GM12878 (cell line): Measurements from ENCODE around the gene FMR1. TPM values are rescaled to one million over a fixed set of nuclear protein-coding genes. Genes with fewer than 3 reads are reported as not detected.

Experiments used
- ATAC-seq: fragments of 200-7000 bp; cut with Tn5 transposase; 3 replicates; pipeline ENCODE4 v1.9.1; 2020; ENCODE audit warnings: mild to moderate bottlenecking, moderate library complexity
- BruUV-seq: library from RNA; stranded (reverse); fragments of 400-500 nt; replicated peaks from 2 replicates; lab custom pipeline; 2021; lab: Mats Ljungman, UMichigan
- CTCF ChIA-PET: fragments of 300-600 bp; sonication (Branson Sonifier 250); formaldehyde crosslinking; extraction: SDS; loops from one replicate; lab custom pipeline; 2021; ENCODE audit warnings: inconsistent platforms; lab: Yijun Ruan, JAX
- POLR2A ChIA-PET: fragments of 350-600 bp; formaldehyde crosslinking; extraction: SDS; loops from one replicate; lab custom pipeline; 2021; ENCODE audit warnings: inconsistent platforms; lab: Charles Lee
- RAD21 ChIA-PET: fragments of 300-600 bp; sonication (Branson Sonifier 250); formaldehyde crosslinking; loops from one replicate; lab custom pipeline; 2023; ENCODE audit warnings: antibody characterized with exemption; ENCODE audit not compliant: unreplicated experiment; lab: Charles Lee
- SMC1A ChIA-PET: fragments of 300-600 bp; sonication (Branson Sonifier 250); formaldehyde crosslinking; loops from one replicate; lab custom pipeline; 2023; ENCODE audit not compliant: unreplicated experiment, uncharacterized antibody; lab: Charles Lee
- DNase-seq: peaks from one replicate; pipeline ENCODE4 v3.0.0-alpha.2; 2011; ENCODE audit warnings: low read depth, low spot score
- FAIRE-seq: peaks from 3 replicates; lab custom pipeline; 2011; peaks lifted over from hg19 to GRCh38; lab: Jason Lieb, UNC
- H2AFZ ChIP-seq: 2 replicates; pipeline ENCODE4 v1.6.0; 2011; ENCODE audit warnings: low read depth, low read length, control low read depth; ENCODE audit not compliant: control insufficient read depth
- H3K27ac ChIP-seq: 2 replicates; pipeline ENCODE4 v1.5.1; 2011; ENCODE audit warnings: control low read depth; ENCODE audit not compliant: control insufficient read depth, insufficient read depth
- H3K27me3 ChIP-seq, 2 experiments: replicated peaks in 1 of 2; 2 replicates each; pipeline versions ENCODE4 v1.6.0 to v1.6.1; 2011; ENCODE audit warnings: low read length in 1 of 2; ENCODE audit not compliant: control insufficient read depth in 2 of 2, insufficient read depth in 2 of 2
- H3K36me3 ChIP-seq, 2 experiments: 2 replicates each; pipeline ENCODE4 v1.5.1; 2011; ENCODE audit warnings: low read length in 1 of 2; ENCODE audit not compliant: control insufficient read depth in 2 of 2, insufficient read depth in 2 of 2
- H3K4me1 ChIP-seq: 2 replicates; pipeline ENCODE4 v1.6.1; 2011; ENCODE audit warnings: mild to moderate bottlenecking, low read length, moderate library complexity, mixed read lengths; ENCODE audit not compliant: control insufficient read depth, insufficient read depth
- H3K4me2 ChIP-seq: 2 replicates; pipeline ENCODE4 v1.6.0; 2011; ENCODE audit warnings: control low read depth; ENCODE audit not compliant: control insufficient read depth, insufficient read depth
- H3K4me3 ChIP-seq: fragments of 200-600 bp; sonication (generic); 2 replicates; pipeline ENCODE4 v1.5.1; 2016
- H3K79me2 ChIP-seq: 2 replicates; pipeline ENCODE4 v1.6.0; 2011; ENCODE audit warnings: low read length; ENCODE audit not compliant: control insufficient read depth, insufficient read depth
- H3K9ac ChIP-seq: 2 replicates; pipeline ENCODE4 v1.8.0; 2011; ENCODE audit warnings: low read length, control low read depth, mixed read lengths; ENCODE audit not compliant: control insufficient read depth, insufficient read depth
- H3K9me3 ChIP-seq: replicated peaks from 3 replicates; pipeline ENCODE4 v1.5.1; 2011; ENCODE audit warnings: mild to moderate bottlenecking, low read length; ENCODE audit not compliant: control insufficient read depth, insufficient read depth
- H4K20me1 ChIP-seq: 2 replicates; pipeline ENCODE4 v1.6.0; 2011; ENCODE audit not compliant: control insufficient read depth, insufficient read depth
- CBX3 ChIP-seq: fragments of 200-600 bp; sonication (generic); IDR thresholded peaks from 2 replicates; pipeline ENCODE4 v1.6.1; 2016; ENCODE audit warnings: low read depth, borderline replicate concordance
- CHD4 ChIP-seq: fragments of 200-600 bp; sonication (generic); IDR thresholded peaks from 2 replicates; pipeline ENCODE4 v1.6.1; 2016; ENCODE audit warnings: mild to moderate bottlenecking
- NFYB ChIP-seq: IDR thresholded peaks from 2 replicates; pipeline ENCODE4 v1.6.1; 2011; ENCODE audit warnings: low read depth, mild to moderate bottlenecking, low read length, improper control_type of control experiment, moderate library complexity; ENCODE audit not compliant: insufficient read depth
- POLR2A ChIP-seq: IDR thresholded peaks from 2 replicates; pipeline ENCODE4 v1.6.1; 2011; ENCODE audit warnings: low read depth, mild to moderate bottlenecking, low read length
- RUNX3 ChIP-seq: IDR thresholded peaks from 2 replicates; pipeline ENCODE4 v1.6.1; 2012; ENCODE audit warnings: low read length, inconsistent platforms
- SIX5 ChIP-seq: IDR thresholded peaks from 2 replicates; pipeline ENCODE4 v1.6.1; 2011; ENCODE audit warnings: mild to moderate bottlenecking, low read depth, low read length, moderate library complexity; ENCODE audit not compliant: severe bottlenecking
- STAT3 ChIP-seq: IDR thresholded peaks from 2 replicates; pipeline ENCODE4 v1.6.1; 2011; ENCODE audit warnings: low read depth, low read length, improper control_type of control experiment
- ZNF384 ChIP-seq: IDR thresholded peaks from 2 replicates; pipeline ENCODE4 v1.6.1; 2012; ENCODE audit warnings: low read depth, mild to moderate bottlenecking, low read length, improper control_type of control experiment, borderline replicate concordance
- WGBS: methylation state at CpG from one replicate; pipeline ENCODE4 v1.1.6; 2016; ENCODE audit warnings: low lambda C conversion rate; ENCODE audit not compliant: insufficient replicate concordance, insufficient coverage; ENCODE audit errors: missing lambda C conversion rate; 5-methylcytosine and 5-hydroxymethylcytosine counted together
- in situ Hi-C: fragments of 300-500 bp; cut with MboI; formaldehyde crosslinking; loops from 9 replicates; pipeline ENCODE4 v1.14.3; 2018; ENCODE audit warnings: mixed read lengths
- intact Hi-C: fragments of 100-400 bp; cut with micrococcal nuclease; formaldehyde crosslinking; loops from one replicate; pipeline ENCODE4 v1.14.2; 2022; ENCODE audit not compliant: unreplicated experiment
- polyA plus RNA-seq, 11 experiments: library from polyadenylated mRNA; depleted of rRNA in 4 of 11; unstranded in 6 of 11; stranded (reverse) in 5 of 11; fragments of >200 nt; fragmentation: Nextera tagmentation in 4 of 11; fragmentation: Illumina TruSeq in 1 of 11; extraction: Ambion mirVana in 4 of 11; extraction: Trizol in 1 of 11; gene quantifications; 1 replicate in 1 of 11; 2 replicates in 10 of 11; pipeline versions ENCODE4 v1.2.1 to v1.2.3, GENCODE V29; 2011 to 2016; ENCODE audit warnings: inconsistent platforms in 2 of 11, missing spikeins in 2 of 11, low read depth in 1 of 11
- total RNA-seq, 4 experiments: library from RNA; depleted of rRNA in 3 of 4; stranded (reverse); fragments of >200 nt in 3 of 4; fragmentation: Illumina TruSeq in 1 of 4; extraction: Trizol in 1 of 4; gene quantifications; 2 replicates each; pipeline versions ENCODE4 v1.2.1 to v1.2.3, GENCODE V29; 2013 to 2021
- TF ChIP-seq, protein P1 (sequence below): fragments of 450-650 bp; IDR thresholded peaks from 2 replicates; pipeline ENCODE4 v1.6.1; 2017; ENCODE audit warnings: antibody characterized with exemption, mild to moderate bottlenecking, moderate library complexity
- TF ChIP-seq, protein P2 (sequence below): fragments of 450-650 bp; IDR thresholded peaks from 2 replicates; pipeline ENCODE4 v1.6.1; 2018; ENCODE audit warnings: mild to moderate bottlenecking, low read depth, moderate library complexity; ENCODE audit not compliant: partially characterized antibody
- TF ChIP-seq, protein P3 (sequence below): fragments of 450-650 bp; conservative IDR thresholded peaks from 2 replicates; pipeline ENCODE4 v1.6.1; 2017; ENCODE audit warnings: mild to moderate bottlenecking, moderate library complexity
- TF ChIP-seq, protein P4 (sequence below): fragments of 450-650 bp; IDR thresholded peaks from 2 replicates; pipeline ENCODE4 v1.6.1; 2017; ENCODE audit warnings: mild to moderate bottlenecking

Gene FMR1
- total and polyA plus RNA-seq, 10 of the 15 experiments (the other 5 are each of a cell fraction or from before 2014, with no cell fraction given), result 7.9 to 37.5 (median 19.3) TPM

DNA sequence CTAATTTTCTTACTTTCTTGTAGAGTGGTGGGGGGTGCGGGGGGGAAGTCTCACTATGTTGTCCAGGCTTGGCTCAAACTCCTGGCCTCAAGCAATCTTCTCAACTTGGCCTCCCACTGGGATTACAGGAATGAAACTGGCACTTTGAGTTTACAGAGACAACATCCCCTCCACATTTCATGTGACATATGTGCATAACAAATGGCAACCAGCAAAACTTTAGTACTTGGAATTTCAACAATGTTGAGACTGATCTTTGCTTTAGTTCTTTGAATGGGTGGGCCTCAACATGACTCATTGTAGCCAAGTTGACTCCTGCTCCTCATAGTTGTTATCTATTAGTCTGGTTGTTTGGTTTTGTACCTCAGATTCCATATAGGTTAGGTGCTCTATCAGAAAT is 11.4 kb upstream of the FMR1 start:
- Histone ChIP-seq H3K4me3 (no peak overlapping the region), H3K27me3 (no peaks in the 10 kb centered on the region), H3K4me2 (no peak overlapping the region), H3K36me3 (no peaks in the 10 kb centered on the region), H4K20me1 (no peaks in the 10 kb centered on the region), H2AFZ (no peak overlapping the region), H3K9me3 (no peaks in the 10 kb centered on the region; the same call in 2 of the 3 replicates), H3K9ac (no peak overlapping the region), H3K27ac (no peak overlapping the region), H3K4me1 (no peaks in the 10 kb centered on the region), H3K79me2 (no peaks in the 10 kb centered on the region)
- ChIA-PET RAD21 (interaction anchor here (0.7 kb wide), 1 partner anchor 18 kb away, joined by 3 read pairs; no protein-coding TSS in a partner anchor), SMC1A (interaction anchor here (0.7 to 1.1 kb wide), 2 partner anchors 8 to 16 kb away, joined by 3 to 4 read pairs; no protein-coding TSS in a partner anchor), POLR2A (no interaction called here), CTCF (no interaction called here)
- ATAC-seq (no peak), FAIRE-seq (no peak), DNase-seq (no peak)
- intact Hi-C loops (no loop called here), in situ Hi-C loops (no loop called here)
- 0% methylated on average over 1 of the region's 1 CpG for WGBS
- TF ChIP-seq CHD4, result no peak
- TF ChIP-seq STAT3, result no peak
- TF ChIP-seq, protein P1, sequence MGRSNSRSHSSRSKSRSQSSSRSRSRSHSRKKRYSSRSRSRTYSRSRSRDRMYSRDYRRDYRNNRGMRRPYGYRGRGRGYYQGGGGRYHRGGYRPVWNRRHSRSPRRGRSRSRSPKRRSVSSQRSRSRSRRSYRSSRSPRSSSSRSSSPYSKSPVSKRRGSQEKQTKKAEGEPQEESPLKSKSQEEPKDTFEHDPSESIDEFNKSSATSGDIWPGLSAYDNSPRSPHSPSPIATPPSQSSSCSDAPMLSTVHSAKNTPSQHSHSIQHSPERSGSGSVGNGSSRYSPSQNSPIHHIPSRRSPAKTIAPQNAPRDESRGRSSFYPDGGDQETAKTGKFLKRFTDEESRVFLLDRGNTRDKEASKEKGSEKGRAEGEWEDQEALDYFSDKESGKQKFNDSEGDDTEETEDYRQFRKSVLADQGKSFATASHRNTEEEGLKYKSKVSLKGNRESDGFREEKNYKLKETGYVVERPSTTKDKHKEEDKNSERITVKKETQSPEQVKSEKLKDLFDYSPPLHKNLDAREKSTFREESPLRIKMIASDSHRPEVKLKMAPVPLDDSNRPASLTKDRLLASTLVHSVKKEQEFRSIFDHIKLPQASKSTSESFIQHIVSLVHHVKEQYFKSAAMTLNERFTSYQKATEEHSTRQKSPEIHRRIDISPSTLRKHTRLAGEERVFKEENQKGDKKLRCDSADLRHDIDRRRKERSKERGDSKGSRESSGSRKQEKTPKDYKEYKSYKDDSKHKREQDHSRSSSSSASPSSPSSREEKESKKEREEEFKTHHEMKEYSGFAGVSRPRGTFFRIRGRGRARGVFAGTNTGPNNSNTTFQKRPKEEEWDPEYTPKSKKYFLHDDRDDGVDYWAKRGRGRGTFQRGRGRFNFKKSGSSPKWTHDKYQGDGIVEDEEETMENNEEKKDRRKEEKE, result no peak
- TF ChIP-seq, protein P2, sequence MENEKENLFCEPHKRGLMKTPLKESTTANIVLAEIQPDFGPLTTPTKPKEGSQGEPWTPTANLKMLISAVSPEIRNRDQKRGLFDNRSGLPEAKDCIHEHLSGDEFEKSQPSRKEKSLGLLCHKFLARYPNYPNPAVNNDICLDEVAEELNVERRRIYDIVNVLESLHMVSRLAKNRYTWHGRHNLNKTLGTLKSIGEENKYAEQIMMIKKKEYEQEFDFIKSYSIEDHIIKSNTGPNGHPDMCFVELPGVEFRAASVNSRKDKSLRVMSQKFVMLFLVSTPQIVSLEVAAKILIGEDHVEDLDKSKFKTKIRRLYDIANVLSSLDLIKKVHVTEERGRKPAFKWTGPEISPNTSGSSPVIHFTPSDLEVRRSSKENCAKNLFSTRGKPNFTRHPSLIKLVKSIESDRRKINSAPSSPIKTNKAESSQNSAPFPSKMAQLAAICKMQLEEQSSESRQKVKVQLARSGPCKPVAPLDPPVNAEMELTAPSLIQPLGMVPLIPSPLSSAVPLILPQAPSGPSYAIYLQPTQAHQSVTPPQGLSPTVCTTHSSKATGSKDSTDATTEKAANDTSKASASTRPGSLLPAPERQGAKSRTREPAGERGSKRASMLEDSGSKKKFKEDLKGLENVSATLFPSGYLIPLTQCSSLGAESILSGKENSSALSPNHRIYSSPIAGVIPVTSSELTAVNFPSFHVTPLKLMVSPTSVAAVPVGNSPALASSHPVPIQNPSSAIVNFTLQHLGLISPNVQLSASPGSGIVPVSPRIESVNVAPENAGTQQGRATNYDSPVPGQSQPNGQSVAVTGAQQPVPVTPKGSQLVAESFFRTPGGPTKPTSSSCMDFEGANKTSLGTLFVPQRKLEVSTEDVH, result no peak
- TF ChIP-seq ZNF384, result no peak
- TF ChIP-seq SIX5, result no peak
- TF ChIP-seq RUNX3, result no peak
- no peak for TF ChIP-seq POLR2A
- no peak for TF ChIP-seq CBX3
- TF ChIP-seq NFYB, result no peak
- TF ChIP-seq, protein P3, sequence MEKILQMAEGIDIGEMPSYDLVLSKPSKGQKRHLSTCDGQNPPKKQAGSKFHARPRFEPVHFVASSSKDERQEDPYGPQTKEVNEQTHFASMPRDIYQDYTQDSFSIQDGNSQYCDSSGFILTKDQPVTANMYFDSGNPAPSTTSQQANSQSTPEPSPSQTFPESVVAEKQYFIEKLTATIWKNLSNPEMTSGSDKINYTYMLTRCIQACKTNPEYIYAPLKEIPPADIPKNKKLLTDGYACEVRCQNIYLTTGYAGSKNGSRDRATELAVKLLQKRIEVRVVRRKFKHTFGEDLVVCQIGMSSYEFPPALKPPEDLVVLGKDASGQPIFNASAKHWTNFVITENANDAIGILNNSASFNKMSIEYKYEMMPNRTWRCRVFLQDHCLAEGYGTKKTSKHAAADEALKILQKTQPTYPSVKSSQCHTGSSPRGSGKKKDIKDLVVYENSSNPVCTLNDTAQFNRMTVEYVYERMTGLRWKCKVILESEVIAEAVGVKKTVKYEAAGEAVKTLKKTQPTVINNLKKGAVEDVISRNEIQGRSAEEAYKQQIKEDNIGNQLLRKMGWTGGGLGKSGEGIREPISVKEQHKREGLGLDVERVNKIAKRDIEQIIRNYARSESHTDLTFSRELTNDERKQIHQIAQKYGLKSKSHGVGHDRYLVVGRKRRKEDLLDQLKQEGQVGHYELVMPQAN, result no peak
- TF ChIP-seq, protein P4, sequence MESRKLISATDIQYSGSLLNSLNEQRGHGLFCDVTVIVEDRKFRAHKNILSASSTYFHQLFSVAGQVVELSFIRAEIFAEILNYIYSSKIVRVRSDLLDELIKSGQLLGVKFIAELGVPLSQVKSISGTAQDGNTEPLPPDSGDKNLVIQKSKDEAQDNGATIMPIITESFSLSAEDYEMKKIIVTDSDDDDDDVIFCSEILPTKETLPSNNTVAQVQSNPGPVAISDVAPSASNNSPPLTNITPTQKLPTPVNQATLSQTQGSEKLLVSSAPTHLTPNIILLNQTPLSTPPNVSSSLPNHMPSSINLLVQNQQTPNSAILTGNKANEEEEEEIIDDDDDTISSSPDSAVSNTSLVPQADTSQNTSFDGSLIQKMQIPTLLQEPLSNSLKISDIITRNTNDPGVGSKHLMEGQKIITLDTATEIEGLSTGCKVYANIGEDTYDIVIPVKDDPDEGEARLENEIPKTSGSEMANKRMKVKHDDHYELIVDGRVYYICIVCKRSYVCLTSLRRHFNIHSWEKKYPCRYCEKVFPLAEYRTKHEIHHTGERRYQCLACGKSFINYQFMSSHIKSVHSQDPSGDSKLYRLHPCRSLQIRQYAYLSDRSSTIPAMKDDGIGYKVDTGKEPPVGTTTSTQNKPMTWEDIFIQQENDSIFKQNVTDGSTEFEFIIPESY, result no peak
- BruUV-seq, result no TSS peak
